ENCODE results near the gene TMEM17.

GRCh38 chr2:62471816-62472215 lies 34.2 kb downstream of the TMEM17 start:
- TF ChIP-seq YY1 (IDR thresholded peaks at IDR 0.05; ENCODE audit: insufficient read depth, insufficient read length) (no peak), ZNF274 (IDR thresholded peaks at IDR 0.05; ENCODE audit: low read depth, low read length) (no peak)
